Measurements from ENCODE around the gene LSM6. TPM values are rescaled to one million over a fixed set of nuclear protein-coding genes. Genes with fewer than 3 reads are reported as not detected.

The LSM6 gene
- total and polyA plus RNA-seq, 10 donors: 38.0 to 122 (median 60.3) TPM

GRCh38 chr4:146237092-146237491 is 61.6 kb downstream of the LSM6 start:
- Histone ChIP-seq H3K4me1 (peaks cover 4 to 50% (median 14%) of the 10 kb centered on the region in 6 donors), H3K27me3 (replicated peaks in 1 of 7) (no peaks in the 10 kb centered on the region), H3K4me3 (no peak overlapping the region), H3K36me3 (no peaks in the 10 kb centered on the region), H3K27ac (peak overlapping the region in 6 of 8 donors; percentile 29 to 62 (median 50)), H3K9me3 (peaks cover 0 to 5% (median 2%) of the 10 kb centered on the region in 8 donors)
- no peak for DNase-seq
- no peak for TF ChIP-seq CTCF (IDR thresholded peaks at IDR 0.05 in 8 of 11, conservative IDR thresholded peaks at IDR 0.05 in 3 of 11)
- TF ChIP-seq POLR2A (IDR thresholded peaks at IDR 0.05): no peak
- TF ChIP-seq POLR2AphosphoS5 (IDR thresholded peaks at IDR 0.05): no peak
- 62 to 80% (median 73%) methylated on average over 6 of the region's 6 CpGs for WGBS, 5 donors
- intact Hi-C loops (cut with DNase I; ENCODE audit: low total_unique reads): no loop called here

DNA sequence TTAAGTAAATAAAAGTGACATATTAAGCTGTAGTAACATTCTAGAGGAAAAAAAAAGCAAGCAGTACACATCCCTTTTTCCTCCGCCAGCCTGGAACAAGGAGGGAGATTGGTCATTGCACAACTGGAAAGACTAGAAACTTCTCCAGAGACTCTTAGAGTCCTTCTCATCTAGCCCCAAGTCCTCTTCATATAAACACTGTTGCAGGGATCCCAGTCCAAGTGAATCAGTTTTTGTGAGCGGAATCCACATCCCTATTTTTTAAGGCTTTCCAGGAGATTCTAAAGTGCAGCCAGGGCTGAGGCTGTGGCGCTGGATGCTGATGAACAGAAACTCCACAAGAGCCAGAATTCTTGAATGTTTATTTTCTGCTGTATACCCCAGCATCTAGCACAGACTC is 62.6 kb downstream of the LSM6 start:
- WGBS, 5 donors: 85 to 98% (median 91%) methylated on average over 3 of the region's 3 CpGs
- no peak for DNase-seq
- H3K27me3 ChIP-seq (replicated peaks in 1 of 7): no peaks in the 10 kb centered on the region
- no peaks in the 10 kb centered on the region for H3K9me3 ChIP-seq
- intact Hi-C loops (cut with DNase I; ENCODE audit: low total_unique reads): no loop called here
- peak overlapping the region in 2 of 8 donors; percentile 25 to 56 for H3K27ac ChIP-seq
- peaks cover 8 to 60% (median 20%) of the 10 kb centered on the region in 6 donors for H3K4me1 ChIP-seq
- no peaks in the 10 kb centered on the region for H3K36me3 ChIP-seq
- no peak for TF ChIP-seq POLR2A (IDR thresholded peaks at IDR 0.05)
- no peak for TF ChIP-seq CTCF (IDR thresholded peaks at IDR 0.05 in 8 of 11, conservative IDR thresholded peaks at IDR 0.05 in 3 of 11)
- TF ChIP-seq POLR2AphosphoS5 (IDR thresholded peaks at IDR 0.05): no peak
- H3K4me3 ChIP-seq: no peak overlapping the region

Other genes with a start within 250 kb of the LSM6 start
- gene ZNF827, start 236.9 kb upstream of the LSM6 start, total RNA-seq: 10 to 100 TPM; 15.9 to 31.6 (median 19.9) TPM
- 1 to 10 TPM; 3.3 to 5.3 (median 4.6) TPM for gene ZNF827, start 236.9 kb upstream of the LSM6 start, polyA plus RNA-seq
- 1 to 10 TPM in 5 of 7 donors, under 1 TPM in 2; 0.47 to 2.9 (median 1.1) TPM for gene REELD1, start 38.8 kb downstream of the LSM6 start, total RNA-seq
- 1 to 10 TPM; 1.1 to 3.7 (median 2.3) TPM for gene REELD1, start 38.8 kb downstream of the LSM6 start, polyA plus RNA-seq